Stimulated activated CD4-positive, alpha-beta T cell treated with anti-CD3 and anti-CD28 coated beads, TNF-alpha, amount 100 ng/mL, for 1 hour (primary cell): Measurements from ENCODE around the gene TRIP13.
"Not testable (repeated sequence)": the region's sequence is repeated elsewhere in the genome, so short reads cannot be mapped to it uniquely, and the experiment has no call there.

Experiments
- DNase-seq, 3 donors: peaks; one replicate each; pipeline ENCODE4 v3.0.0-alpha.2; 2020; ENCODE audit warnings: low read depth in 3 of 3, low spot score in 1 of 3

TRIP13 gene

DNA sequence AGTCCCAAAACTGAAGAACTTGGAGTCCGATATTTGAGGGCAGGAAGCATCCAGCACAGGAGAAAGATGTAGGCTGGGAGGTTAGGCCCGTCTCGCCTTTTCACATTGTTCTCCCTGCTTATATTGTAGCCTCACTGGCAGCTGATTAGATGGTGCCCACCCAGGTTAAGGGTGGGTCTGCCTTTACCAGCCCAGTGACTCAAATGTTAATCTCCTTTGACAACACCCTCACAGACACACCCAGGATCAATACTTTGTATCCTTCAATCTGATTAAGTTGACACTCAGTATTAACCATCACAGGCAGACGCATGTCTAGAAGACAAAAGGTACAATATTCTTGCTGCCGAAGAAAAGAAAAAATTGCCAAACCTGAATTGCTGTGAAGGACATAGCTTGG lies 26.0 kb downstream of the TRIP13 start:
- not testable (repeated sequence) for DNase-seq

DNA sequence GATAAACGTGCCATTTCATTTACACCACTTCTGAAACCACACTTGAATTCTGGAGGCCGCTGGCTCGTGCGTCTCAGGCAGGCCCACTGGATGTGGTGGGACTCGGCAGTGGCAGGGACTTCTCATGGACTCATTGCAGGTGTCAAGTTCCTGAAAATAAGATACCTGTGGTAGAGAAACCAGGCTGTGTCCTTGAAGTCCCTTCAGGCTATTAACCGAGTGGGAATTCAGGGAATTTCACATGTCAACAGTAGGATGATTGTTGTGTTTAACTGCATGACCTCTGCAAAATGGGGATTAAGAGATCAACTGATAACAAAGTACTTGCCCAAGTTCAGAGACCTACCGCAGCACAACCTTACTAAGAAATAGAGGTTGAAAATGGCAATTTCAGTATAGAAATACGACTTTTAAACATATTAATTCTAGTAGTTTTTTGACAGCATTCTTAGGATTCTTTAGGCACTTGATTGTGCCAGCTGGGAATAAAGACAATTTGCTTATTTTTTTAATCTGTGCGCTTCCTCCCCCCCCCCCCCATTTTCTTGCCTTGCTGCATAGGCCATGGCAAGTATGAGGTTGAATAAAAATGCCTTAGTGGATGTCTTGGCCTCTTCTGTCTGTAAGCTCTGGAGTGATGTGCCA lies 26.8 kb downstream of the TRIP13 start:
- no peak for DNase-seq

DNA sequence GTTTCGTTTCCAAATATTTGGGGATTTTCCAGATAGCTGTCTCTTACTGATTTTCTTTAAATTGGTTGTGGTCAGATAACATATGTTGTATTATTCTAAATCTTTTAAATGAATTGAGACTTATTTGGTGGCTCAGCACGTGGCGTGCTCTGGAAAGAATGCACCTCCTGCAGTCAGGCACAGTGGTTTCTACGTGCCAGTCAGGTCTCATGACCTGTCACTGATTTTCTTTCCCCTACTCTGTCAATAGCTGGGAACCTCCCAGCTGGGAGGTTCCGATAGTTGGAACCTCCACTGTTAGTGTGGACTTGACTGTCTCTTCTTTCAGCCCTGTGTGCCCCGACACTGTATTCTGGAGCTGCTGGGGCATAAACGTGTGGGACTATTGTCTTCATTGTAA lies 27.6 kb downstream of the TRIP13 start:
- DNase-seq: no peak

DNA sequence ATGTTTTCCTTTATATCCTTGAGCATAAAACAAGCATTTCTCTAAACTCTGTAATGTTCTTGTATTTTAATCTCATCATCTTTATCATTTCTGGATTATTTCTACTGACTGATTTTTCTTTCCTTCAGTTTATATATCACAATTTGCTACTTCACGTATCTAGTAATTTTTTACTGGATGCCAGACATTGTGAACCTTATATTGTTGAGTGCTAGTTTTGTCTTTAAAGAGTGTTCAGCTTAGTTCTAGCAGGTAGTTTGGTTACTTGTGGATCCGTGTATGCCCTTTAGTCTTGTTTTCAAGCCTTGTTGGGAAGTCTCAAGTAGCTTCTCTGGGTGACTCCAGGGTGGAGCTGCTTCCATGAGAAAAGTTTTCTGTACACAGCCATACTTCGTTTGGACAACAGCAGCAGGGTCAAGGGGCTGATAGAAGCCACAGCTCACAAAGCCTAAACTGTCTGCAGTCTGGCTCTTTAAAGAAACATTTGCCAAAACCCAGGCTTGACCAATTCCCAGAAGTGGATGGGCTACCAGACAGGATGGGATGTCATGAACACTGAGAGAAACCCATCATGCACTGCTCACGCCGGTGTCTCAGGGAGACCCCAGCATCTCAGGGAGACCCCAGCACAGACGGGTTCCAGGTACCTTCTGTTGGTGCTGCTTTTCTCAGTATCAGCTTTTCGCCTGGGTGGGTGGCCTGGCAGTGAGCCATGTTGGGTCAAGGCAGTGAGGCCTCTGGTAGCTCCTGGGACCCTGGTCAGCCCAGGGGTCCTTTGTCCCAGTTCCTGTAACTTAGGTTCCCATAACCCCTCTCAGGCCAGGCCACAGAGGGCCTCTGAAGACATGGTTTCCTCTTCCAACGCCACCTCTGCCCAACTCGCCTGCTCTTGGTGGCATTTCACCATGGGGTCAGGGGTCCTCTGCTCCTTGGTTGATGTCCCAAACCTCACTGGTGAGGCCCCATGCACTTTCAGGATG lies 29.1 kb downstream of the TRIP13 start:
- no peak for DNase-seq

DNA sequence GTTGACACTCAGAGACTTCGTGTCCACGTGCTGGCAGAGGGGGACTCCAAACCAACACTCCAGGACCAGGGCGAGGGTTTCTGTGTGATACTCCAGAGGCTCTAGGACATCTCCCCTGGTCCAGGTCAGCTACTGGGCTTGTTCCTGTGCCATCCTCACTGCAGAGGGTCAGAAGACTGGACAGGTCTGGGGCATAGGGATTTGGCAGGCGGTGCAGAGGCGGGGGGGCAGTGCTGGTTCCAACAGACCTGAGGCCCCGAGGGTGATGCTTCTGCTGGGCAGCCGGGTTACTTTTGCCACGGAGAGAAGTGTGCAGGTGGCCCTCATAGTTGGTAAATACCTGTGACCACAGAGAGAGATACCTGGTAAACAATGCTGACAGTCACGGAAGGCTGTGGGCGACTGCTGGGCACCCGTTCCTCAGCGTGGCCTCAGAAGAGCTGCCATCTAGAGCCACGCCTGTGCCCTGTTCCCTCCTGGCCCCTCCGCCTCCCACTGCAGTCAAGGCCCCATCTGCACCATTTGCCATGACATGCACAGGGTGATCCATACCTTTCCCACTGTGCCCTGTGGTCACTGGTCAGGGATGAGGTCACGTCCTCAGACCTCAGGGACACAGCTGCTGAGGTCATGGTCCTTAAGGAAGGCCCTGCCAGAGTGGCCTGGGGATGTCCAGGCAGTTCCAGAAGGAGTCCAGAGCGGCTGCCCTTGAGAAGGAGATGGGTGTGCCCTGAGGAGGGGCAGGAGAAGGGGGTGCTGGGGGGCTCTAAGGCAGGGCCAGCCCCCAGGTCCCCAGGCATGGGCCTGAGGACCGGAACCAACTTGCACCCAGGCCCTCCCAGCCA lies 30.0 kb downstream of the TRIP13 start:
- DNase-seq: no peak

DNA sequence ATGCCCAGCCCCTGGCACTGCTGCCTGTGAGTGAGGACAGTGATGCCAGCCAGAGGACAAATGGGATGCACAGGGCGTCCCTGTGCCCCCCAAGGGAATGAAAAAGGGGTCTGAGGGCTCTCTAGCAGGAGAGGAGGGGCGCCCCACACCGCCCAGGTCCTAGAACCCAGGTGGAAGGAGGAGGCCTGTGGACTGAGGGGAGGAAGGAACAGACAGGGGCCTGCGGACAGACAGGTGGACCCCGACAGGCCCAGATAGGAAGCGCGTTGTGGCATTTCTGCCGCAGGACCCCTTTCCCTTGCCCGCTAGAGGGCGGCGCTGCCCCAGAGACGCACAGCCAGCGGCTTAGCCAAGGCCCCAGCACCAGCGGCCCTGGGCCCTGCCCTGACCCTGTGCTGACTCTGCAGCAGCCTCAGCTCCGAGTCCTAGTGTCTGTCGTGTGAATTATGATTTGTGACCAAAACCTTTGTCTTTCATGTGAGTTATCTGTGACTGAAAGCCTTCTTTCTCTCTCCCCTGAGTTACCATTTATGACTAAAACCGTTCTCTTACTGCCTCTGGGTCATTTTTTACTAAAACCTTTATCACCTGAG lies 30.7 kb downstream of the TRIP13 start:
- DNase-seq: peak; percentile 29 to 58 (median 46)

DNA sequence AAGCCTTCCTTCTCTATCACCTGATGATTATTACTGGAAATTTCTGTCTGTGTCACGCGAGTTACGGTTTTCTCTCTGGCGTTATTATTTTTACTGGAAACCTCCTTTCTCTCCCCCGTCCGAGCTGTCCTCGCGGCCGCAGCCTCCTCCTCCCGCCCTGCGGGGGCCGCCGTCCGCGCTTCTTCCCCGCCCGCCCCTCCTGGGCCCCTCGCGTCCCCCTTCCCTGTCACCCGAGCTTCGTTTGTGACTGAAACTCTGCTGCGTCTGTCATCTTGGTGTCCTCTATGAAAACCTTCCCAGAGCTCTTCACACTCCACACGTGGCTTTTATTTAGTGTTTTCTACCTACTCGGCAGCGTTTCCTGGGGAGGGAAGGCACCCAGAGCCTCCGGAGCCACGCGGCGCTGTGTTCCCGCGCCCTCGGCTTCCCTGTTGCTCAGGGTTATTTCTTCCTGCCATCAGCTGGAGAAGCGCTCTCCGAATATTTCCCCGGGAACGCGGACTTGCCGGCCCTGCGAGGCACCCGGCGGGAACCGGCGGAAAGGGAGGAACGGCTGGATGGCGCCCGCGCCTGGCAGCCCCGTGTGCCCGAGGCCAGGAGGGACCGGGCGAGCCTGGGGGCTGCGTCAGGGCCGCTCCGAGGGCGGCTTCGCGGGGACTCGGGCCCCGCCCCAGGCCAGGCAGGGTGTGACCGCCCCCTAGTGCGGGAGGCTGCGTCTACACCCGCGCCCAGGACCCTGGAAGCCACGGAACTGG lies 33.9 kb downstream of the TRIP13 start:
- DNase-seq: no peak

DNA sequence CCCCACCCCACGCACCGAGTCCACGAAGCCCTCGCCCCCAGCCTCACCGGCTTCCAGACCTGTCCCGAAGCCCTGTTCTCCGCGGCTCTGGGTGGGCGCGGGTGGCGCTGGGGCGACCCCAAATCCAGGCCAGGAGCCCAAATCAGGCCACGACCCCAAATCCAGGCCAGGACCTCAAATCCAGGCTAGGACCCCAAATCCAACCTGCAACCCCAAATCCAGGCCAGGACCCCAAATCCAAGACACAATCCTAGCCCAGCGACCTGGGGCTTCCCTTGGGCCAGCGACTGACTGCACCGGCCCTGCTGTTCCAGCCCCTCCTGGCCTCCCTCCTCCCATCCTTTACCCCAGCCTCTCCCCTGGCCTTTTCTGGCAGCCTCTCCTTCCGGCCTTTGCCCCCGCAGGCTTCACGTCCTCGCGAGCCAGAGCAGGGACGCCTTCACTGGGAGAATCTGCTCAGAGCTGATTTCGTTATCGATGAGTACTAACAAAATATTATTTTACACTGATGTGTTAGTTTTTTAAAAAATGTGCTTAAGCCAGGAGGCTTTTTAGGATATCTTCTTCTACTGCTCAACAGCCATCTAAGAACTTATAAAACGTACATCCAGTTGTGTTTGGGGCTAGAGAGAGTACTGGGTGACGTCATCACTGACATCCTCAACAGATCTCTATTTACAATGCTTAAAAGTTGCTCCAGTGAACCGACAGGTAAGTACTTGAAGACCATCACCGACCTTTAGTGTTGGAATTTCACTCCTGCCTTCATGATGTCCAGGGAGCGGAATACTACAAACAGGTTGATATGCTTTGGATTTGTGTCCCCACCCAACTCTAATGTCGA lies 34.7 kb downstream of the TRIP13 start:
- no peak for DNase-seq

DNA sequence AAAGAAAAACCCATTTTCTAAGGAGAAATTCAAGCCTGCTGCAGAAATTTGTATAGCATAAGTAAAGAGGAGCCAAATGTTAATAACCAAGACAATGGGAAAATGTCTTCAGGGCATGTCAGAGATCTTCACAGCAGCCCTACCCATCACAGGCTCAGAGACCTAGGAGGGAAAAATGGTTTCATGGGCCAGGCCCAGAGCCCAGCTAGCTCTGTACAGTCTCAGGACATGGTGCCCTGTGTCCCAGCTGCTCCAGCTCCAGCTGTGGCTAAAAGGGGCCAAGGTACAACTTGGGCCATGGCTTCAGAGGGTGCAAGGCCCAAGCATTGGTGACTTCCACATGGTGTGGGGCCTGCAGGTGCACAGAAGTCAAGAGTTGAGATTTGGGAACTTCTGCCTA lies 36.5 kb downstream of the TRIP13 start:
- DNase-seq: not testable (repeated sequence)

DNA sequence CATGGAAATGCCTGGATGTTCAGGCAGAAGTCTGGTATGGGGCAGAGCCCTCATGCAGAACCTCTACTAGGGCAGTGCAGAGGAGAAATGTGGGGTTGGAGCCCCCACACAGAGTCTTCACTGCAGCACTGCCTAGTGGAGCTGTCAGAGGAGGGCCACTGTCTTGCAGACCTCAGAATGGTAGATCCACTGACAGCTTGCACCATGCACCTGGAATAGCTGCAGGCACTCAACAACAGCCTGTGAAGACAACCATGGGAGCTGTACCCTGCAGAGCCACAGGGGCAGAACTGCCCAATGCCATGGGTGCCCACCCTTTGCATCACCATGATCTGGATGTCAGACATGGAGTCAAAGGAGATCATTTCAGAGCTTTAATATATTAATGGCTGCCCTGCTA lies 36.9 kb downstream of the TRIP13 start:
- no peak for DNase-seq

DNA sequence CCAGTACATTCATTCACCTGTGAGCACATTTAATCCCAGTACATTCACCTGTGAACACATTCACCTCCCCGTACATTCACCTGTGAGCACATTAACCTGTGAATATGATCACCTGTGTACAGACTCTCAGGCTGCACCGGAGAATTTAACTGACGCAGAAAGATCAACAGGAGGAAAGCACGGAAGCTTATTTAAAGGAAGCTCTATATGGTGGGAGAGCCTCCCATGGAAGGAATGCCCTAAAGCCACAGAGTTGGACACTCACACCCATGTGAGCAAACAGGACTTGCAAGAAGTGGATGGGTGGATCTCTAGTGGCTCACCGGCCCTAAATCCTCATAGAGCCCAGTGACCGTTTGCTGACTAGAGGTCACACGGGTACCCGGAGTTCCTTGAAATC lies 38.2 kb downstream of the TRIP13 start:
- no peak for DNase-seq

DNA sequence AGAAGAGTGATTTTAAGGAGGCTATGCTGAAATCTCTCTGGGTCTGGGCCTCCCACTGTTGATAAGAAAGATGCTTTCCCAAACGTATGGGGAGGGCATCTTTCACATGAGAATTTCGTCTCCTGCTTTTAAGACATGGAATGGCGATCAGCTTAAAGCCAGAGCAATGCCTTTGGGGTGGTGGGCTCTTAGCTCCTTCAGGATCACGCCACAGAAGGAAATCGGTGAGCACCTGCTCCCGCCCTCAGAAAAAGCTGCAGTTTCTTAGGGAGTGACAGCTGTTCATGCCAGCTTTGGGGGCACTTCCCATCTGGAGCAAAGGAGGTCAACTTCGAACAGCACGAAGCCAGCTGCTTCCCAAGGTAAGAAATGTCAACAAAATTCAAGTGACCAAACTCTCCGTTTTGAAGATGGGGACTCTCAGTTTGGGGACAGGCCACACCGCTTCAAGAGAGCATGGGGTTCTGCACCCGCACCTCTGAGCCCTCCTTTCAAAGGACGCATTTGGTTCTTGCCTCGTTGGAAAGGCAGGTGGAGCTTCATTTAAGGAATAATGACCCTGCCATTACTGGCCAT lies 39.0 kb downstream of the TRIP13 start:
- DNase-seq: no peak

DNA sequence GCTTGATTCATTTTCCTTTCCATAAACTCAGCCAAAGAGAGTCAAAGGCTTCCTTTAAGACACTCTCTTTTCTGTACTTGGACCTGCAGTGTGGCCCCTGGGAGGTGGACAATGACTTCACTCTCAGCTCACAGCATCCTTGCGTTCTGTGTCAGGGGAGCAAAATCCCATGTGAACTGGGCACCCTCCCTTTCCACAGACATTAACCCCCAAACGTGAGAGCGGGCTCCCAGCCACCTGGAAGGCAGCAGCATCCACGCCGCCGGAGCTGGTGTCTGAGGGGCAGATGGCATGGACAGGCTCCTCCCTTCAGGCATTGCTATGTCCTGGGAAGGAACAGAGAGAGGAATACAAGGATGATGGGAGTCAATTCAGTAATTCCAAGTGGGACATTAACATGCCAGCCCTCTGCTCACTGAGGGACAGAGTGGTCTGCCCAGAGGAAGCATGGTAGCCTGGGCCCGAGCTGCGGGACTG lies 39.5 kb downstream of the TRIP13 start:
- DNase-seq: no peak

DNA sequence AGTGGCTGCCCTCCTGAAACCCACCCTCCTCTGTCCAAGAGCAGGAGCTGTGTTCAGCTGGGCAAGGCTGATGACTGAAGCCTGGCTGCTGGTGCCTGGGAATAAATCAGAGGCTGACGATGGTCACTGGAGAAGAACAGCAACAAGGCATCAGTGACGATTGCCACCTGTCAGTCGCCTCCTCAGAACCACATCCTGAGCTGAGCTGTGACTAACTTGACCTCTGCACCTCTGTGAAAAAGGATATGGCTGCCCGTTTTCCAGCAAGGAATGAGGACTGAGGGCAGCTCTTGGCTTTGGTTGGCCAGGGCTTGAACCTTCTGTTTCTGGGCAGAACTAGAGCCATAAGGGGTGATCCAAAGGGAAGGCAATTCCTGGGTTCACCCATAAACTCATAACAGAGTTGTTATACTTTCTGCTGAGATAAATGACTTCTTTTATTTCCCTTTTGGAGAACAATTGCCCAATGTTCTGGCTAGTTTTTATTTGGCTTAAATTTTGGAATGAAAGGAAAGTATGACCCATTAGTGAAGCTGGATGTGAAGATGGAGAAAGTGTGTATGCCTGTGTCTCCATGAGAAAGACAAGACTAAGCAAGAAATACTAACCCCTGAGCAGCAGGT lies 40.1 kb downstream of the TRIP13 start:
- no peak for DNase-seq

DNA sequence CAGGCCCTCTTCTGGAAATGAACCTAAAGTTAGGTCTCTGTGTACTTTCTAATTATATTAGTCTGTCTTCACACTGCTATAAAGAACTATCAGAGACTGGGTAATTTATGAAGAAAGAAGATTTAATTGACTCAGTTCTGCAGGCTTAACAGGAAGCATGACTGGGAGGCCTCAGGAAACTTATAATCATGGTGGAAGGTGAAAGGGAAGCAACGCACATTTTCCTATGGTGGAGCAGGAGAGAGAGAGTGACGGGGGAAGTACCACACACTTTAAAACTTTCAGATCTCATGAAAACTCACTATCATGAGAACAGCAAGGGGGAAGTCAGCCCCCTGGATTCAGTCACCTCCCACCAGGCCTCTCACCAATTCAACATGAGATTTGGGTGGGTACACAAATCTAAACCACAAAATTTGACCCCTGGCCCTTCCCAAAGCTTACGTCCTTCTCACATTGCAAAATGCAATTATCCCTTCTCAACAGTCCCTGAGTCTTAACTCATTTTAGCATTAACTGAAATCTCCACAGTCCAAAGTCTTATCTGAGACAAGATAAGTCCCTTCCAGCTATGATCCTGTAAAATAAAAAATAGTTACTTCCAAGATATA lies 40.7 kb downstream of the TRIP13 start:
- DNase-seq: no peak

DNA sequence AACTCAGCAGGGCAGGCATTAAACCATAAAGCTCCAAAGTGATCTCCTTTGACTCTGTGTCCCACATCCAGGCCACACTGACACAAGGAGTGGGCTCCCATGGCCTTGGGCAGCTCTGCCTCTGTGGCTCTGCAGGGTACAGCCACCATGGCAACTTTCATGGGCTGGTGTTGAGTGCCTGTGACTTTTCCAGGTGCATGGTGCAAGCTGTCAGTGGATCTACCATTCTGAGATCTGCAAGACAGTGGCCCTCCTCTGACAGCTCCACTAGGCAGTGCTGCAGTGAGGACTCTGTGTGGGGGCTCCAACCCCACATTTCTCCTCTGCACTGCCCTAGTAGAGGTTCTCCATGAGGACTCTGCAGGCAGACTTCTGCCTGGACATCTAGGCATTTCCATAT lies 41.3 kb downstream of the TRIP13 start:
- not testable (repeated sequence) for DNase-seq

DNA sequence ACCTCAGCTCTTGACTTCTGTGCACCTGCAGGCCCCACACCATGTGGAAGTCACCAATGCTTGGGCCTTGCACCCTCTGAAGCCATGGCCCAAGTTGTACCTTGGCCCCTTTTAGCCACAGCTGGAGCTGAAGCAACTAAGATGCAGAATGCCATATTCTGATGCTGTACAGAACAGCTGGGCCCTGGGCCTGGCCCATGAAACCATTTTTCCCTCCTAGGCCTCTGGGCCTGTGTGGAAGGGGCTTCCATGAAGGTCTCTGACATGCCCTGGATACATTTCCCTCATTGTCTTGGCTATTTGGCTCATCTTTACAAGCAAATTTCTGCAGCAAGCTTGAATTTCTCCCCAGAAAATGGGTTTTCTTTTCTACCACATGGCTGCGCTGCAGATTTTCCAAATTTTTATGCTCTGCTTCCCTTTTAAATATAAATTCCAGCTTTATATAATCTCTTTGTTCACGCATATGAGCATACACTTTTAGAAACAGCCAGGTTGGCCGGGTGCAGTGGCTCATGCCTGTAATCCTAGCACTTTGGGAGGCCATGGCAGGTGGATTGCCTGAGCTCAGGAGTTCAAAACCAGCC lies 41.8 kb downstream of the TRIP13 start:
- not testable (repeated sequence) for DNase-seq
